ENCODE data around the gene PALM3.

DNA sequence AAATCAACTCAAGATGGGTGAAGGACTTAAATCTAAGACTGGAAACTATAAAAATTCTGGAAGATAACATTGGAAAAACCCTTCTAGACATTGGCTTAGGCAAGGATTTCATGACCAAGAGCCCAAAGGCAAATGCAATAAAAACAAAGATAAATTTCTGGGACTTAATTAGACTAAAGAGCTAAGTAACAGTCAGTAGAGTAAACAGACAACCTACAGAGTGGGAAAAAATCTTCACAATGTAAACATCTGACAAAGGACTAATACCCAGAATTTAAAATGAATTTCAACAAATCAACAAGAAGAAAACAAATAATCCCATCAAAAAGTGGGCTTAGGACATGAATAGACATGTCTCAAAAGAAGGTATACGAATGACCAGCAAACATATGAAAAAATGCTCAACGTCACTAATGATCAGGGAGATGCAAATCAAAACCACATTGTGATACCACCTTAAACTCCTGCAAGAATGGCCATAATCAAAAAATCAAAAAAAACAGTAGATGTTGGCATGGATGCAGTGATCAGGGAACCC is 49.4 kb downstream of the PALM3 start:
- TF ChIP-seq EZH2phosphoT487 (IDR thresholded peaks at IDR 0.05; ENCODE audit: borderline replicate concordance, low read depth, low read length) = no peak
- no peak for TF ChIP-seq CTCF (conservative IDR thresholded peaks at IDR 0.05; ENCODE audit: low read length)

Measured in OCI-LY7 (cell line).